IMR-90 (cell line): Measurements from ENCODE around the gene HSD17B11. TPM values are rescaled to one million over a fixed set of nuclear protein-coding genes. Genes with fewer than 3 reads are reported as not detected.

ENCODE experiments used
- ATAC-seq: fragments of 200-7000 bp; cut with Tn5 transposase; 2 replicates; pipeline ENCODE4 v1.9.1; 2020; ENCODE audit warnings: low read depth, mild to moderate bottlenecking, moderate library complexity
- BruUV-seq: library from RNA; stranded (reverse); fragments of 400-500 nt; replicated peaks from 2 replicates; lab custom pipeline; 2021; lab: Mats Ljungman, UMichigan
- CTCF ChIA-PET: fragments of 300-600 bp; formaldehyde crosslinking; extraction: SDS; loops from one replicate; lab custom pipeline; 2021; ENCODE audit warnings: antibody characterized with exemption; lab: Yijun Ruan, JAX
- POLR2A ChIA-PET: fragments of 300-600 bp; sonication (Branson Sonifier 250); formaldehyde crosslinking; loops from one replicate; lab custom pipeline; 2022; ENCODE audit warnings: antibody characterized with exemption; ENCODE audit not compliant: unreplicated experiment; lab: Charles Lee
- DNase-seq: peaks from one replicate; pipeline ENCODE4 v3.0.0; 2013
- H2AFZ ChIP-seq: replicated peaks from 2 replicates; pipeline ENCODE3; 2013; ENCODE audit warnings: low read length, mild to moderate bottlenecking; ENCODE audit not compliant: poor library complexity
- H2AK5ac ChIP-seq: 2 replicates; pipeline ENCODE4 v1.6.1; 2013; ENCODE audit warnings: low read depth, low read length, inconsistent platforms
- H2AK9ac ChIP-seq: replicated peaks from 2 replicates; pipeline ENCODE3; 2013; ENCODE audit warnings: mild to moderate bottlenecking, low read depth, low read length, moderate library complexity; ENCODE audit not compliant: poor library complexity
- H2BK120ac ChIP-seq: 2 replicates; pipeline ENCODE4 v1.6.1; 2013; ENCODE audit warnings: low read depth, low read length, inconsistent platforms
- H2BK15ac ChIP-seq: 3 replicates; pipeline ENCODE4 v1.6.1; 2013; ENCODE audit warnings: low read depth, low read length, inconsistent platforms
- H2BK20ac ChIP-seq: 2 replicates; pipeline ENCODE4 v1.6.1; 2013; ENCODE audit warnings: low read depth, mild to moderate bottlenecking, inconsistent platforms, low read length, moderate library complexity
- H2BK5ac ChIP-seq: 2 replicates; pipeline ENCODE4 v1.6.1; 2013; ENCODE audit warnings: mild to moderate bottlenecking, low read depth, low read length, inconsistent platforms; ENCODE audit not compliant: poor library complexity, severe bottlenecking
- H3K14ac ChIP-seq: replicated peaks from 2 replicates; pipeline ENCODE4 v1.6.1; 2013; ENCODE audit warnings: low read depth, low read length, inconsistent platforms
- H3K18ac ChIP-seq: 2 replicates; pipeline ENCODE4 v1.6.1; 2013; ENCODE audit warnings: low read depth, low read length, control low read depth
- H3K23ac ChIP-seq: 2 replicates; pipeline ENCODE4 v1.6.1; 2013; ENCODE audit warnings: low read depth, low read length, inconsistent platforms
- H3K27ac ChIP-seq: 2 replicates; pipeline ENCODE4 v1.5.1; 2013; ENCODE audit warnings: mild to moderate bottlenecking, control low read depth, low read length; ENCODE audit not compliant: insufficient read depth
- H3K27me3 ChIP-seq: 2 replicates; pipeline ENCODE4 v1.6.1; 2013; ENCODE audit warnings: low read length; ENCODE audit not compliant: control insufficient read depth, insufficient read depth
- H3K36me3 ChIP-seq: 2 replicates; pipeline ENCODE4 v1.6.1; 2013; ENCODE audit warnings: low read length, mixed read lengths; ENCODE audit not compliant: control insufficient read depth, insufficient read depth
- H3K4ac ChIP-seq: 2 replicates; pipeline ENCODE4 v1.6.1; 2013; ENCODE audit warnings: low read depth, low read length, inconsistent platforms
- H3K4me1 ChIP-seq: 2 replicates; pipeline ENCODE4 v1.6.1; 2013; ENCODE audit warnings: low read length, mixed read lengths; ENCODE audit not compliant: control insufficient read depth, insufficient read depth
- H3K4me2 ChIP-seq: 2 replicates; pipeline ENCODE4 v1.6.1; 2013; ENCODE audit warnings: low read depth, mild to moderate bottlenecking, control low read depth, low read length, moderate library complexity
- H3K4me3 ChIP-seq: 2 replicates; pipeline ENCODE4 v1.5.1; 2013; ENCODE audit warnings: low read depth, mild to moderate bottlenecking, control low read depth, low read length, moderate library complexity; ENCODE audit not compliant: insufficient read depth
- H3K56ac ChIP-seq: 2 replicates; pipeline ENCODE4 v1.6.1; 2013; ENCODE audit warnings: low read length, inconsistent platforms; ENCODE audit not compliant: insufficient read depth; ENCODE audit errors: extremely low read depth
- H3K79me1 ChIP-seq, 2 experiments: 2 replicates each; pipeline ENCODE4 v1.6.1; 2013; ENCODE audit warnings: low read length in 2 of 2, inconsistent platforms in 1 of 2, low read depth in 1 of 2
- H3K9ac ChIP-seq: 2 replicates; pipeline ENCODE4 v1.6.1; 2013; ENCODE audit warnings: low read depth, low read length, control low read depth
- H3K9me1 ChIP-seq: 2 replicates; pipeline ENCODE4 v1.6.1; 2013; ENCODE audit warnings: low read length, inconsistent platforms; ENCODE audit not compliant: insufficient read depth
- H3K9me3 ChIP-seq: 2 replicates; pipeline ENCODE4 v1.6.1; 2013; ENCODE audit warnings: low read length; ENCODE audit not compliant: control insufficient read depth, insufficient read depth
- H4K20me1 ChIP-seq: 2 replicates; pipeline ENCODE4 v1.6.1; 2013; ENCODE audit warnings: low read length, inconsistent platforms; ENCODE audit not compliant: insufficient read depth
- H4K5ac ChIP-seq: 2 replicates; pipeline ENCODE4 v1.6.1; 2013; ENCODE audit warnings: mild to moderate bottlenecking, low read depth, low read length, control low read depth
- H4K8ac ChIP-seq, 2 experiments: 2 replicates each; pipeline ENCODE4 v1.6.1; 2013; ENCODE audit warnings: low read depth in 2 of 2, low read length in 2 of 2, control low read depth in 1 of 2, inconsistent platforms in 1 of 2
- H4K91ac ChIP-seq: 2 replicates; pipeline ENCODE4 v1.6.1; 2013; ENCODE audit warnings: low read depth, low read length, inconsistent platforms; ENCODE audit not compliant: insufficient read depth
- RAD21 ChIP-seq: IDR thresholded peaks from 2 replicates; pipeline ENCODE4 v1.6.1; 2012; ENCODE audit warnings: low read length, improper control_type of control experiment
- RFX5 ChIP-seq: IDR thresholded peaks from 2 replicates; pipeline ENCODE4 v1.8.0; 2012; ENCODE audit warnings: low read depth, mild to moderate bottlenecking, low read length, moderate library complexity
- SMC3 ChIP-seq: fragments of 150-350 bp; IDR thresholded peaks from 2 replicates; pipeline ENCODE4 v1.6.1; 2016; ENCODE audit warnings: low read depth, mild to moderate bottlenecking, antibody characterized with exemption, low read length, moderate library complexity
- WGBS, 2 experiments: methylation state at CpG; one replicate each; pipeline versions ENCODE4 v1.1.5 to v1.1.7; 2013; ENCODE audit warnings: missing lambda C conversion rate in 2 of 2; ENCODE audit not compliant: insufficient read length in 1 of 2; ENCODE audit errors: extremely low coverage in 2 of 2; 5-methylcytosine and 5-hydroxymethylcytosine counted together
- dilution Hi-C: fragments of 300-500 bp; cut with HindIII; formaldehyde crosslinking; loops from one replicate; pipeline ENCODE4 v1.14.3; 2018; ENCODE audit warnings: low sequenced_read_pairs; ENCODE audit not compliant: unreplicated experiment
- in situ Hi-C: fragments of 300-500 bp; cut with MboI; formaldehyde crosslinking; loops from 3 replicates; pipeline ENCODE4 v1.14.3; 2019; ENCODE audit warnings: low sequenced_read_pairs, inconsistent platforms, mixed read lengths
- intact Hi-C: fragments of 100-400 bp; cut with micrococcal nuclease; formaldehyde crosslinking; loops from 2 replicates; pipeline ENCODE4 v1.10.0; 2022
- polyA plus RNA-seq, 3 experiments: library from polyadenylated mRNA; depleted of rRNA; stranded (reverse); fragments of >200 nt; gene quantifications; 2 replicates each; pipeline ENCODE4 v1.2.3, GENCODE V29; 2012; ENCODE audit warnings: low replicate concordance in 1 of 3
- total RNA-seq: library from RNA; depleted of rRNA; stranded (reverse); fragments of >200 nt; gene quantifications from 2 replicates; pipeline ENCODE4 v1.2.3, GENCODE V29; 2012
- TF ChIP-seq, protein P1 (sequence below): conservative IDR thresholded peaks from 2 replicates; pipeline ENCODE4 v1.5.1; 2012; ENCODE audit warnings: mild to moderate bottlenecking, low read depth, low read length, improper control_type of control experiment

Gene HSD17B11
- total and polyA plus RNA-seq, 2 of the 4 experiments (the other 2 are of a cell fraction): 11.3 to 12.0 TPM

DNA sequence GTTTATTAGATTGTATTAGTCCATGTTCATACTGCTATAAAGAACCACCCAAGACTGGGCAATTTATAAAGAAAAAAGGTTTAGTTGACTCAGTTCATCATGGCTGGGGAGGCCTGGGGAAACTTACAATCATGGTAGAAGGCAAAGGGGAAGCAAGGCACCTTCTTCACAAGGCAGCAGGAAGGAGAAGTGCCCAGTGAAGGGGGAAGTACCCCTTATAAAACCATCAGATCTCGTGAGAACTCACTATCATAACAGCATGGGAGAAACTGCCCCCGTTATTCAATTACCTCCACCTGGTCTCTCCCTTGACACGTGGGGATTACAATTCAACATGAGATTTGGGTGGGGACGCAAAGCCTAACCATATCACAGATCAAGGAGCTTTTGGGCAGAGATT lies 60.2 kb downstream of the HSD17B11 start:
- no peak overlapping the region for H4K8ac ChIP-seq
- no peak overlapping the region for H4K91ac ChIP-seq
- no peak overlapping the region for H2BK5ac ChIP-seq
- ATAC-seq (no peak), DNase-seq (no peak)
- H3K14ac ChIP-seq: no peak overlapping the region
- no peak overlapping the region for H3K4me3 ChIP-seq
- no TSS peak for BruUV-seq
- no peak overlapping the region for H3K23ac ChIP-seq
- H2AK9ac ChIP-seq: no peak overlapping the region
- no peak overlapping the region for H2BK15ac ChIP-seq
- CTCF ChIA-PET: interaction anchor here (1.3 kb wide), 1 partner anchor 23 kb away, joined by 3 read pairs; no protein-coding TSS in a partner anchor
- H3K9me3 ChIP-seq: peaks cover 4% of the 10 kb centered on the region; the same call in 1 of the 2 replicates
- no peak overlapping the region for H3K27ac ChIP-seq
- no peaks in the 10 kb centered on the region for H3K9me1 ChIP-seq
- no peak overlapping the region for H3K4me2 ChIP-seq
- H2AFZ ChIP-seq: no peak overlapping the region
- no peak overlapping the region for H3K9ac ChIP-seq
- POLR2A ChIA-PET: no interaction called here
- no peak overlapping the region for H3K4ac ChIP-seq
- intact Hi-C loops: no loop called here
- H3K79me1 ChIP-seq: no peaks in the 10 kb centered on the region
- TF ChIP-seq RFX5 (no peak), SMC3 (no peak), RAD21 (no peak)
- TF ChIP-seq, protein P1, sequence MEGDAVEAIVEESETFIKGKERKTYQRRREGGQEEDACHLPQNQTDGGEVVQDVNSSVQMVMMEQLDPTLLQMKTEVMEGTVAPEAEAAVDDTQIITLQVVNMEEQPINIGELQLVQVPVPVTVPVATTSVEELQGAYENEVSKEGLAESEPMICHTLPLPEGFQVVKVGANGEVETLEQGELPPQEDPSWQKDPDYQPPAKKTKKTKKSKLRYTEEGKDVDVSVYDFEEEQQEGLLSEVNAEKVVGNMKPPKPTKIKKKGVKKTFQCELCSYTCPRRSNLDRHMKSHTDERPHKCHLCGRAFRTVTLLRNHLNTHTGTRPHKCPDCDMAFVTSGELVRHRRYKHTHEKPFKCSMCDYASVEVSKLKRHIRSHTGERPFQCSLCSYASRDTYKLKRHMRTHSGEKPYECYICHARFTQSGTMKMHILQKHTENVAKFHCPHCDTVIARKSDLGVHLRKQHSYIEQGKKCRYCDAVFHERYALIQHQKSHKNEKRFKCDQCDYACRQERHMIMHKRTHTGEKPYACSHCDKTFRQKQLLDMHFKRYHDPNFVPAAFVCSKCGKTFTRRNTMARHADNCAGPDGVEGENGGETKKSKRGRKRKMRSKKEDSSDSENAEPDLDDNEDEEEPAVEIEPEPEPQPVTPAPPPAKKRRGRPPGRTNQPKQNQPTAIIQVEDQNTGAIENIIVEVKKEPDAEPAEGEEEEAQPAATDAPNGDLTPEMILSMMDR: no peak
- dilution Hi-C loops: no loop called here
- no peaks in the 10 kb centered on the region for H3K36me3 ChIP-seq
- H2BK120ac ChIP-seq: no peak overlapping the region
- no peak overlapping the region for H3K56ac ChIP-seq
- H4K20me1 ChIP-seq: no peaks in the 10 kb centered on the region
- H3K4me1 ChIP-seq: no peaks in the 10 kb centered on the region
- no peak overlapping the region for H2BK20ac ChIP-seq
- H4K5ac ChIP-seq: no peak overlapping the region
- H3K18ac ChIP-seq: no peak overlapping the region
- in situ Hi-C loops: no loop called here
- no peak overlapping the region for H2AK5ac ChIP-seq
- no CpG with 5 or more reads among the region's 4 CpGs for WGBS, 2 experiments
- no peaks in the 10 kb centered on the region for H3K27me3 ChIP-seq
